HUDEP-2 (cell line): ENCODE results near the gene BTBD8.

ENCODE experiments used
- DNase-seq, 76 experiments: peaks; one replicate each; lab custom pipeline; 2025; ENCODE audit not compliant: unreplicated experiment in 76 of 76; lab: John Stamatoyannopoulos, UW

Gene BTBD8

GRCh38 chr1:92188436-92189255 is 108.5 kb downstream of the BTBD8 start:
- no peak for DNase-seq

- DNase-seq: no peak
Measured at GRCh38 chr1:92191726-92192125, 111.6 kb downstream of the BTBD8 start.

- DNase-seq: no peak
Measured at GRCh38 chr1:92192246-92192645, 112.1 kb downstream of the BTBD8 start.

- DNase-seq: no peak
Measured at GRCh38 chr1:92194511-92194910, 114.4 kb downstream of the BTBD8 start.

GRCh38 chr1:92201973-92202372 is 121.8 kb downstream of the BTBD8 start:
- no peak for DNase-seq

GRCh38 chr1:92203105-92203504 is 123.0 kb downstream of the BTBD8 start:
- DNase-seq: no peak

- no peak for DNase-seq
Measured at GRCh38 chr1:92210701-92211100, 130.6 kb downstream of the BTBD8 start.

GRCh38 chr1:92211166-92211565 is 131.0 kb downstream of the BTBD8 start:
- DNase-seq: no peak

GRCh38 chr1:92217721-92218120 is 137.6 kb downstream of the BTBD8 start, which contains the start of gene C1orf146:
Gene C1orf146, plus strand, starts transcription at chr1:92217915. Its CDS starts 13,506 bp downstream, at chr1:92231421.
- no peak for DNase-seq

- DNase-seq: no peak
Measured at GRCh38 chr1:92218559-92218958, 138.4 kb downstream of the BTBD8 start.

- no peak for DNase-seq
Measured at GRCh38 chr1:92219028-92219427, 138.9 kb downstream of the BTBD8 start.

GRCh38 chr1:92228401-92228800 is 148.3 kb downstream of the BTBD8 start:
- DNase-seq: no peak

- no peak for DNase-seq
Measured at GRCh38 chr1:92230736-92231135, 150.6 kb downstream of the BTBD8 start.
